ENCODE data around the gene LRRK1.

LRRK1 gene

GRCh38 chr15:100942656-100943425 is 23.7 kb downstream of the LRRK1 start:
- Histone ChIP-seq H3K9me3 (ENCODE audit: severe bottlenecking) (no peaks in the 10 kb centered on the region), H3K36me3 (no peaks in the 10 kb centered on the region), H3K4me3 (ENCODE audit: low read depth, low read length) (no peak overlapping the region), H3K27ac (no peak overlapping the region), H3K27me3 (ENCODE audit: insufficient read depth, low read depth, severe bottlenecking) (no peaks in the 10 kb centered on the region)
- DNase-seq: no peak
- TF ChIP-seq, protein P1, sequence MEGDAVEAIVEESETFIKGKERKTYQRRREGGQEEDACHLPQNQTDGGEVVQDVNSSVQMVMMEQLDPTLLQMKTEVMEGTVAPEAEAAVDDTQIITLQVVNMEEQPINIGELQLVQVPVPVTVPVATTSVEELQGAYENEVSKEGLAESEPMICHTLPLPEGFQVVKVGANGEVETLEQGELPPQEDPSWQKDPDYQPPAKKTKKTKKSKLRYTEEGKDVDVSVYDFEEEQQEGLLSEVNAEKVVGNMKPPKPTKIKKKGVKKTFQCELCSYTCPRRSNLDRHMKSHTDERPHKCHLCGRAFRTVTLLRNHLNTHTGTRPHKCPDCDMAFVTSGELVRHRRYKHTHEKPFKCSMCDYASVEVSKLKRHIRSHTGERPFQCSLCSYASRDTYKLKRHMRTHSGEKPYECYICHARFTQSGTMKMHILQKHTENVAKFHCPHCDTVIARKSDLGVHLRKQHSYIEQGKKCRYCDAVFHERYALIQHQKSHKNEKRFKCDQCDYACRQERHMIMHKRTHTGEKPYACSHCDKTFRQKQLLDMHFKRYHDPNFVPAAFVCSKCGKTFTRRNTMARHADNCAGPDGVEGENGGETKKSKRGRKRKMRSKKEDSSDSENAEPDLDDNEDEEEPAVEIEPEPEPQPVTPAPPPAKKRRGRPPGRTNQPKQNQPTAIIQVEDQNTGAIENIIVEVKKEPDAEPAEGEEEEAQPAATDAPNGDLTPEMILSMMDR (IDR thresholded peaks at IDR 0.05; ENCODE audit: low read depth, low read length): no peak

- no peaks in the 10 kb centered on the region for H3K9me3 ChIP-seq (ENCODE audit: severe bottlenecking)
- no peak for DNase-seq
- H3K27me3 ChIP-seq (ENCODE audit: insufficient read depth, low read depth, severe bottlenecking): no peaks in the 10 kb centered on the region
- no peaks in the 10 kb centered on the region for H3K36me3 ChIP-seq
- H3K4me3 ChIP-seq (ENCODE audit: low read depth, low read length): no peak overlapping the region
- no peak overlapping the region for H3K27ac ChIP-seq
- TF ChIP-seq, protein P1 (IDR thresholded peaks at IDR 0.05; ENCODE audit: low read depth, low read length): no peak
Observed at GRCh38 chr15:100944244-100944895, 25.2 kb downstream of the LRRK1 start.

DNA sequence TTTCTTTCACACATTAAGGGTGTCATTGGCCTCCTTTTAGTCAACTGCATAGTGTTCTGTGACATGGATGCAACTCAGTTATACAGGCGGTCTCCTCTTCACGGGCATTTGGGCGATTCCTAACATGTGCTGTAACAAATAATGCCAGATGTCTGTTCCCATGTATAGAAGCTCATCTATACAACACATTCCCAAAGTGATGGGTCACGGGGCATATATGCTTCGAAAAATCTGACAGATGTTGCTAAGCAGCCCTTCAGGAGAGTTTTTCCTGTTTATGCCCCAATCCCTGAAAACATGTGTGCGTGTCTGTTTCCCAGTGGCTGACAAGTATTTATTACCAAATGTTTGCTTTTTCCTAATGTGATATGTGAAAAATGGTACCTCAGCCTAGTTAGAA is 25.8 kb downstream of the LRRK1 start:
- Histone ChIP-seq H3K36me3 (no peaks in the 10 kb centered on the region), H3K9me3 (ENCODE audit: severe bottlenecking) (no peaks in the 10 kb centered on the region), H3K4me3 (ENCODE audit: low read depth, low read length) (no peak overlapping the region), H3K27me3 (ENCODE audit: insufficient read depth, low read depth, severe bottlenecking) (no peaks in the 10 kb centered on the region), H3K27ac (no peak overlapping the region)
- TF ChIP-seq, protein P1 (IDR thresholded peaks at IDR 0.05; ENCODE audit: low read depth, low read length): no peak
- DNase-seq: no peak

DNA sequence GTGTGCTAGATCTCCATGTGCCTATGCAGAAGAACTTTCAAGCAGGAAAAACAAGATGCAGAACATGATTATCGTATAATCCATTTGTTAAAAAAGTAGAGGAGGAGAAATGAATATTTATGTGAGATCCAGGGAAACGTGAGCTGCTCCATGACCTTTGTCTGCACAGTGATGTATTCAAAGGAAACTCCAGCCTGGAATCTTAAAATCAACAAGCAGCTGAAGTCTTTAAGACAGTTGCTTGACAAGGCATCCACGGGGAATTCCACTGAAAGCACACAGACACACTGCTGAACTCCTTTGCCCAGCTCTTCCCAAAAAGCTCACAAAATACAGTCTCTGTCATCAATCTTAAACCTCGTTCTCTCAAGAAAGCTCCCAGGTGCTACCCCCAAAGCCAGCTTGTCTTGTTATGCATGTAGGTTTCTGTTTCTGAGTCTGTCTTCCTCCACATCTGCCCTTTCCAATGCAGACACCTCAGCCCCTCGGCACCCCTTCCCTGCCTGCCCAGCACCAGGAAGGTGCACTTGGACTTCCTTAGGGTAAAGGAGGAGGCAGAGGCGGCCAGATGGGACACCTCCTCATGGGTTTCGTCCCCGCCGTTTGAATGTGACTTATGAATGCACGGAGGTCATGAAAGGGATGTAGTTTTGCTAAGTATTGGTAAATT is 28.7 kb downstream of the LRRK1 start:
- Histone ChIP-seq H3K36me3 (no peaks in the 10 kb centered on the region), H3K4me3 (ENCODE audit: low read depth, low read length) (no peak overlapping the region), H3K9me3 (ENCODE audit: severe bottlenecking) (no peaks in the 10 kb centered on the region), H3K27me3 (ENCODE audit: insufficient read depth, low read depth, severe bottlenecking) (no peaks in the 10 kb centered on the region), H3K27ac (no peak overlapping the region)
- DNase-seq: no peak
- TF ChIP-seq, protein P1 (IDR thresholded peaks at IDR 0.05; ENCODE audit: low read depth, low read length): no peak

DNA sequence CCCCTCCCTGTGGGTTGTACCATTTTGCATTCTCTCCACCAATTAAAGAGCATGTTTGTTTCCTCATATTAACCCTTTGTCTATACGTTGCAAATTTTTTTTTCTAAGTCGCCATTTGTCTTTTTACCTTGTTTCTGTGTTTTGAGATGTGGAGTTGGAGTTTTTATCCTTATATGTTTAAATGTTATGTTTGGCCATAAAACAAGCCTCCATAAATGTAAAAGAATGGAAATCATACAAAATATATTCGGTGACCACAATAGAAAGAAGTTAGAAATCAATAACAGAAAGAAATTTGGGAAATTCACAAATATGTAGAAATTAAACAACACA is 29.2 kb downstream of the LRRK1 start:
- TF ChIP-seq, protein P1 (IDR thresholded peaks at IDR 0.05; ENCODE audit: low read depth, low read length): no peak
- no peaks in the 10 kb centered on the region for H3K27me3 ChIP-seq (ENCODE audit: insufficient read depth, low read depth, severe bottlenecking)
- DNase-seq: no peak
- H3K9me3 ChIP-seq (ENCODE audit: severe bottlenecking): no peaks in the 10 kb centered on the region
- no peak overlapping the region for H3K27ac ChIP-seq
- no peak overlapping the region for H3K4me3 ChIP-seq (ENCODE audit: low read depth, low read length)
- H3K36me3 ChIP-seq: no peaks in the 10 kb centered on the region
